AG10803 (cell line): ENCODE results near the gene ATP8A2.
"Not testable (repeated sequence)": the region's sequence is repeated elsewhere in the genome, so short reads cannot be mapped to it uniquely, and the experiment has no call there.

ENCODE experiments used
- DNase-seq: peaks from one replicate; pipeline ENCODE4 v3.0.0; 2010; ENCODE audit warnings: low read depth
- H3K4me3 ChIP-seq: 2 replicates; pipeline ENCODE4 v1.5.1; 2011; ENCODE audit warnings: mild to moderate bottlenecking, low read length, control low read depth
- CTCF ChIP-seq: conservative IDR thresholded peaks from 2 replicates; pipeline ENCODE4 v1.5.1; 2011; ENCODE audit warnings: mild to moderate bottlenecking, low read length, control low read depth, inconsistent platforms

ATP8A2 gene

DNA sequence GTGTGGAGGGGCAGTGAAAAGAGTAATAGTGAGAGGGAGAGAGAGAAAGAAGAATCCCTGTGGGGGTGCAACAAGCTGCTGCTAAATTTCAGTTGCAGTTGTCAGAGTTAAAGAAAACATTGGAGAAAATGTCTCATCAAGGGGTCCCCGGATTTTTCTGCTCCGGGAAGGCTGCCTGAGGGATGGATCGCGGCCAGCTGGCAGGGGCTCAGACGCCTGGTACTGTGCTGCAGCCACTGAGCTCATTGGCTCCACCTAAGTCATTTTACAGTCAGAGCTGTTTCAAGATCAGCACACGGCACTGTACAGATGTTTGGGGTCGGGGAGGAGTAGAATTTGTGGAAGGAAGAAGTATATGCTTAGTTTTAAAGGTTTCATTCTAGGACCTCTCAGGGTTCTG lies 573.8 kb downstream of the ATP8A2 start:
- no peak for TF ChIP-seq CTCF
- no peak for DNase-seq
- no peak overlapping the region for H3K4me3 ChIP-seq

DNA sequence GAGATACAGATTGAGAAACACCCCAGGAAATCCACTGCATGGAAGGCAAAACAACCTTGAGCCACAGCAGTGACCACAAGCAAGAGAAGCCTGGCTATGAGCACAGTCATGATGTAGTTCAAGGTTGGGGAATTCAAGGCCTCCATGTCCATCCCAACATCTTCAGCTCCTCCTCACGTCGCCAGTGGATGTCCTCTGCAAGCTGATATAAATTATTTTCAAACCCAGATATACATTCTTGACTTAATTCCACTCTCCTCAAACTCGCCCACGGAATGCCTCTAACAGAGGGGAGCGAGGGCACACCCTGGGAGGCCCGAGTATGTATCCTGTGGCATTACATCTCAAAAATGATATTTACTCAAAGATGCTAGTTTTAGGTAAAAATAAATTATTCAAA lies 574.5 kb downstream of the ATP8A2 start:
- no peak for DNase-seq
- no peak for TF ChIP-seq CTCF
- no peak overlapping the region for H3K4me3 ChIP-seq

DNA sequence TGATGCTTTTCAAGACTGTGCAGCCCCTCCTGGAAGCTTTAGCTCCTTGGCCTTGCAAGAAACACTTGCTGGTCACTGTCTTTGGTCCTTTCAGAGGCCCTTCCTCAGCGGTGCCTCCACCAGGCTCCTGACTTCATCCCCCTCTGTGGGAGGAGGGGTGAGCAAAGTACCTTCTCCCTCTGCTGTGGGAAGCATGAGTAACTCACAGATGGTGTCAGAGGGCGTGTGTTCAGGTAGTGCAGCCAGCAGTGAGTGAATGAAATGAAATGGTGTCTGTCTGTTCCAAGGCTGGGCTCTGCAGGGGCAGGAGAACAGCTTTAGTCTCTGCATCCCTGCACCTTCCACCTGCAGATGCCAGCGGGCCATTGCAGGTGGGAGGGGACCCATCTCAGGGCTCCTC lies 577.1 kb downstream of the ATP8A2 start:
- DNase-seq, result no peak
- no peak overlapping the region for H3K4me3 ChIP-seq
- TF ChIP-seq CTCF, result no peak

GRCh38 chr13:25951831-25952230 lies 580.1 kb downstream of the ATP8A2 start:
- DNase-seq, result no peak
- no peak for TF ChIP-seq CTCF
- H3K4me3 ChIP-seq, result no peak overlapping the region

DNA sequence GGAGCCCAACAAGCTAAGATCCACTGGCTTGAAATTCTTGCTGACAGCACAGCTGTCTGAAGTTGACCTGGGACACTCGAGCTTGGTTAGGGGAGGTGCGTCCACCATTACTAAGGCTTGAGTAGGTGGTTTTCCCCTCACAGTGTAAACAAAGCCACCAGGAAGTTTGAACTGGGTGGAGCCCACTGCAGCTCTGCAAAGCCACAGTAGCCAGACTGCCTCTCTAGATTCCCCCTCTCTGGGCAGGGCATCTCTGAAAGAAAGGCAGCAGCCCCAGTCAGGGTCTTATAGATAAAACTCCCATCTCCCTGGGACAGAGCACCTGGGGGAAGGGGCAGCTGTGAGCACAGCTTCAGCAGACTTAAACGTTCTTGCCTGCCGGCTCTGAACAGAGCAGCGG lies 582.3 kb downstream of the ATP8A2 start:
- H3K4me3 ChIP-seq, DNase-seq: not testable (repeated sequence)

DNA sequence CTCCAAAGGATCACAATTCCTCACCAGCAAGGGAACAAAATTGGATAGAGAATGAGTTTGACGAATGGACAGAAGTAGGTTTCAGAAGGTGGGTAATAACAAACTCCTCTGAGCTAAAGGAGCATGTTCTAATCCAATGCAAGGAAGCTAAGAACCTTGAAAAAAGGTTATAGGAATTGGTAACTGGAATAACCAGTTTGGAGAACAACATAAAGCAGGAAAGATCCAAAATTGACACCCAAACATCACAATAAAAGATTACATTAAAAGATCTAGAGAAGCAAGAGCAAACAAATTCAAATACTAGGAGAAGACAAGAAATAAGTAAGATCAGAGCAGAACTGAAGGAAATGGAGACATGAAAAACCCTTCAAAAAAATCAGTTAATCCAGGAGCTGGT lies 583.2 kb downstream of the ATP8A2 start:
- not testable (repeated sequence) for DNase-seq

DNA sequence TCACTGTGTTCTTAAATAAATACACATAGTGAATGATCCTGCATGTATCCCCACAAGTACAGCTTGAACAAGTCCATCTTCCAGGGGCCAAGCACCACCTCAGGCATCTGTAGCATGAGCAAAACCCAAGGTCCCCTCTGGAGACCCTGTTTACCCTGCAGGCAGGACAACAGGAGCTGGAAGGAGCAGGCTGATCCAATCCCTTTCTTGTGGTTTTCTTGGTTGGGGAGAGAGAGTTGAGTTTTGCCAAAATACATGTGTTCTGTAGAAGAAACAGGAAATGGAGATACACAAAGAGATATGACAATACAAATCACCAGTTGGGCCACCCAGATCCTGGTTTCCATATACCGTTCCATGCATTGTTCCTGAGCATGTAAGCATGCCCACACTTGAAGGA lies 587.2 kb downstream of the ATP8A2 start:
- DNase-seq, result no peak
- TF ChIP-seq CTCF, result no peak
- no peak overlapping the region for H3K4me3 ChIP-seq

More for the DNA sequence above, 583.2 kb downstream of the ATP8A2 start:
- not testable (repeated sequence) for H3K4me3 ChIP-seq

DNA sequence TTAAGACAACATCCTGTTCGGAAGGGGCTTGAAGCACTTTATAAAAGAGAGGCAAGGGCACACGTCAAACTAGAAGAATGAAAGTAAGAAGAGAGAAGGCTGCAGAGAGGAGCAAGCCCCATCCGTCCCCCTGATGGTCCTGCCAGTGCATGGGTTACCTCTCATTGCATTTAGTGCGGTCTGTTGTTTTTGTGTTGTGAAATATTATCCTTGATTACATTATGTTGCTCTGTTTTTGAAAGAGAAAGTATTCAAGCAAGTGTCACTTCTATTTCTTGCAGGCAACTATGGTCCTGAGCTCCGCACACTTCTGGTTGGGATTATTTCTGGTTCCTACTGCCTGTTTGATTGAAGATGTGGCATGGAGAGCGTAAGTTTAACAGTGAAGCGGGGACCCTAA lies 589.5 kb downstream of the ATP8A2 start:
- no peak for TF ChIP-seq CTCF
- H3K4me3 ChIP-seq, result no peak overlapping the region
- DNase-seq, result no peak

GRCh38 chr13:25963674-25964073 lies 591.9 kb downstream of the ATP8A2 start:
- no peak overlapping the region for H3K4me3 ChIP-seq
- DNase-seq, result peak; percentile 3
- TF ChIP-seq CTCF, result no peak
